Suppressor macrophage (primary cell): ENCODE results near the gene CYP1B1.
"Not testable (repeated sequence)": the region's sequence is repeated elsewhere in the genome, so short reads cannot be mapped to it uniquely, and the experiment has no call there.

ENCODE experiments used
- DNase-seq, 4 experiments: peaks; one replicate each; pipeline ENCODE4 v3.0.0-alpha.2; 2020 to 2022

CYP1B1 gene

DNA sequence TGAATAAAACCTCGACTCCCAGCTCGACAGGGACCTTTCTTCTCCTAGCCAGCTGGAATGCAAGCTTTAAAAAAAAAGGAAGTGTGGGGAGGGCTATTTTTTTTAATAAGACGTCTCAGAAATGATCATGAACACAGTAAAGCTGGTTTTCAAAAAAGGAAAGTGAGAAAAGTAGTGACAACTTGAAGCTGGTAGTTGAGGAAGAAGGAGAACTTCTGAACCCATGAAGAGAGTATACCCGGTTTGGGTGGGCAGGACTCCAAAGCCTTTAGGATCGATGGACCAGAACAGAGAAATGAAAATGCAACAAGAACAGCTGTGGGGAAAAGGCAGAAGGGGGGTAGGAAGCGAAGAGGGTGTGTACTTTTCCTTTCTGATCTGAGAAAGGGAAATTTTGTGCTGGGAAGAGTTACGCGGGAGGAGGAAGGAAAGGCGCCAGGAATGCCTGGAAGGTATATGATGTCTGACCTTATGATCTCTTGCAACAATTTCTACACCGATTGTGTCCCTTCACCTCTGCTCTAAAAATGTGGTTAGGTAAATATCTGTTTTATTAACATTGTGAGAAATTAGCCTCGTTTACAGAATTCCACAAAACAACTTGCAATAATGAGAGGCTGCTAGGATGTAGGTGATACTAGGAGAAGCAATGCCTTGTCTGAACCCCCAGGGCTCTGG, 22.6 kb upstream of the CYP1B1 start:
- peak in 3 of 4 experiments; percentile 53 to 69 (median 69) for DNase-seq

- no peak for DNase-seq
These were observed 22.0 kb upstream of the CYP1B1 start for GRCh38 chr2:38097988-38098385.

DNA sequence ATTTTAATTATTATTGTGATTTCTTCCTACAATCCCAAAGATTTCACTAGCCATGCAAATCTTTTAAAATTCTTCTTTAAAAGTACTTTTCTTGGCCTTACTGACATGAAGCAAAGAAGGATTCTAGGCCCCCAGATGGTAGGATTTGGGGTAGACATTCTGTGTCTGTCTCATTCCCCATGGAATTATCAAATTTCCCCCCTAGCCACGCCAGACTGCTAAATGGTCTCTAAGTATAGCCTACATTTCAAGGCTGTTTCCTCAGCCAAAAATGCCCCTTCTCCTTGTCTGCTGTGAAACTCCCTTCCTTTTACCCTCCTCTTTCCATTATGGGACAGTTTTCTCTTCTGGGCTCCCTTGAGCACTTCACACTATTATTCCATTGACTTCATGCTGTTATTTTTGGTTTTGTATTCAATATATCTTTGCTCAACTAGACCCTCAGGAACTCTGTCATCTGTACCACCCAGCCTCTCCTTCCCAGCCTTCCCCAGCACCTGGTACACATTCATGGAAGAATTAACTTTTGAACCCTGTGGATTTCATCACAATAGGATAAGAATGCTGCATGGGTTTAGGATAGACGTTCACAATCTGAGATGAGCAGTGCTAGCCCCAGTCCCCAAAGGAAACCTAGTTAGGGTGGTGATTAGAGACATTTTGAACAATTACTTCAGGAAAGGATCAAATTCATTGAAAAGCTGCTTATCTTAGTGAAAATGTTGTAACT, 21.5 kb upstream of the CYP1B1 start:
- DNase-seq: no peak

DNA sequence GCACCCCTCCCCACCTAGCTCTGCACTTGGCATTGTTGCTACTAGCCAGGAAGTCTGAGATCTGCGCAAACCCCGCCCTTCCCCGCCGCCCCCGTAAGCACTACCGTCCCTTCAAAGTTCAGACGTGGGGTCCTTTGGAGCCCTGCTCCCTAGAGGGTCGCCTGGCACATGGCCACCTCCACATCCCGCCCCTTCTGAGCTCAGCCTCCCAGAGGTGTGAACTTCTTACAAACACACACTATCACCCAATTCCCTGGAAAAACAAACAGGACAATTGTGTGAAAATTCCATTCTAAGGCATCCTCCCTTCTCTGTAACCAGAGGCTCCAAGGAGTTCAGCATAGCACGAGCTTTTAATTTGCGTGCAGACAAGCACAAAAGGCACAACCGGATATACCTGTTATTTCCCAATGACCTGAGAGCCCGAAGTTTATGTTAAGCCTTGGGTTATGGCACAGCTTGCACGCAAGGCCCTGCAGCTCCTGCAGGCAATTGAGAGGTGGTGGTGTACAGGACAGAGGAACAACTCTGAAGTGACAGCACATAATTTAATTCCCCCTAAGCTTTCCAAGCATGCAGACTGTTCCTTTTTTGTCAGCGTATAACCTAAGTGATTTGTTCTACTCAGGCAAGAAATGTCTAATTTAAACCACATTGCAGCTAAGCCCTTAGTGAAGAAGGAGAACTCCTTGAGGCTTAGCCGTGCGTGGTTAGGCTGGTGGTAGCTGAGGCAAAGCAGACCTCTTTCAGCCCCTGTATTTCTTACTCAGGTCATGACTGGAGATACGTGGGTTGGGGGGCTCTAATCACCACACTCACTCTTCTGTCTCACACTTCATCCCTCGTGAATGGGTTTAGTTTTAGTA, 20.3 kb upstream of the CYP1B1 start:
- DNase-seq: peak; percentile 39 to 72 (median 59)

- DNase-seq: no peak
These were observed 19.4 kb upstream of the CYP1B1 start for GRCh38 chr2:38095079-38095995.

- DNase-seq: no peak
These were observed 17.7 kb upstream of the CYP1B1 start for GRCh38 chr2:38093527-38094165.

DNA sequence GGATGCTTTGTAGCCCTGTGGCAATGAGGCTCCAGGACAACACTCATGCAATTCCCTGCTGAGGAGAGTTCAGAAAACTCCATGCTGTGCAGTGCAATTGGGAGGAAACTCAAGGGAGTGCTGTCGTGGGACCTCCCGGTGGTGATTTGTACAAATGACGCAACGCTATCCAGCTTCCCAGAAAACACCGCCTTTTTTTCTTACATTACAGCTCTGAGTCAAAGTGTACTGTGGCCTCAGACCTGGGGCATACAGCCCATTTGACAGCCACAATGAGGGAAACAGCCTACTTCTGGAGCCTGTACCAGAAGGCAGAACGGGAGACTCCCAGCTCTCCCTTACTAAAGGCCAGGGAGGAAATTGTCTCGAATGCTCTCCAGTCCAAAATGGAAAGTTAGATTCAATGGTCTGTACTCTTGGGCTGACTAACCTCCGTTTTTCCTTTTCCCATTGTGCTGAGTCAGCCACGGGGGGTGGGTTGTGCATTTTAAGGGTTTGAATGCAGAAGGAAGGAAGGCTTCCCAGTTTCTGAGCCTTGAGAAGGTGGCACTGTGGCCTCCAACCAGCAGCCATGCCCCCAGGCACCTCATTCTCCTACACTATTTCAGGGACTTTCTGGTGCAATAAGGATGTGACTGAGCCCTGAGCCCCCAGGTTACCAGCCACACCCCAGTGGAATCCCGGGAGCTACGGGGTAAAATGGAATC, 16.4 kb upstream of the CYP1B1 start:
- DNase-seq: peak; percentile 47 to 80 (median 64)

DNA sequence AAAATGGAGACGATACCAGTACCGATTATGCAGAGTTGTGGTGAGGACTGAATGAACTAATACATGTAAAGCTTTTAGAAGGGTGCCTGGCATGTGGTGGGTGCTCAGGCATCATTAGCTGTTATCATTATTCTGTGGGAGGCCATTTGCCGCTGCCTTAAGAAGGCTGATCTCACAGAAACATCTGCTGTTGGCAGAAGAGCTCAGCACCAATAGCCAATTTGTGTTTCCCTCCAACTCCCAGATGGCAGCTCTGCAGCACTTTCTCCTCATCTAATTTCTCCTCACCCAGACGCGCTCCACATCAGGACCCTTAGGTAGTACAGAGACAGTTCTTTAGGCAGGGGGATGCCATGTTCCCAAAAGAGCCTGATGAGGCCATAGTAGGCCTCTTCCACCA, 15.8 kb upstream of the CYP1B1 start:
- DNase-seq: no peak

GRCh38 chr2:38090928-38091327, 15.0 kb upstream of the CYP1B1 start:
- no peak for DNase-seq

DNA sequence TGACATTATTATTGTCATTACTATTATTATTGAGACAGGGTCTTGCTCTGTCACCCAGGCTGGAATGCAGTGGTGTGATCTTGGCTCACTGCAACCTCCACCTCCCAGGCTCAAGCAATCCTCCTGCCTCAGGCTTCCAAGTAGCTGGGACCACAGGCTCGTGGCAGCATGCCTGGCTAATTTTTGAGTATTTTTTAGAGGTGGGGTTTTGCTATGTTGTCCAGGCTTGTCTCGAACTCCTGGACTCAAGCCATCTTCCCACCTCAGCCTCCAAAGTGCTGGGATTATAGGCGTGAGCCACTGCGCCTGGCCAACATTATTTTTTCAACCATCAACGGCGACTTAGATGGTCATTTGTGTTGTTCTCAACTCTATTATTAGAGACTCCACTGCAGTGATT, 14.3 kb upstream of the CYP1B1 start:
- DNase-seq: not testable (repeated sequence)

DNA sequence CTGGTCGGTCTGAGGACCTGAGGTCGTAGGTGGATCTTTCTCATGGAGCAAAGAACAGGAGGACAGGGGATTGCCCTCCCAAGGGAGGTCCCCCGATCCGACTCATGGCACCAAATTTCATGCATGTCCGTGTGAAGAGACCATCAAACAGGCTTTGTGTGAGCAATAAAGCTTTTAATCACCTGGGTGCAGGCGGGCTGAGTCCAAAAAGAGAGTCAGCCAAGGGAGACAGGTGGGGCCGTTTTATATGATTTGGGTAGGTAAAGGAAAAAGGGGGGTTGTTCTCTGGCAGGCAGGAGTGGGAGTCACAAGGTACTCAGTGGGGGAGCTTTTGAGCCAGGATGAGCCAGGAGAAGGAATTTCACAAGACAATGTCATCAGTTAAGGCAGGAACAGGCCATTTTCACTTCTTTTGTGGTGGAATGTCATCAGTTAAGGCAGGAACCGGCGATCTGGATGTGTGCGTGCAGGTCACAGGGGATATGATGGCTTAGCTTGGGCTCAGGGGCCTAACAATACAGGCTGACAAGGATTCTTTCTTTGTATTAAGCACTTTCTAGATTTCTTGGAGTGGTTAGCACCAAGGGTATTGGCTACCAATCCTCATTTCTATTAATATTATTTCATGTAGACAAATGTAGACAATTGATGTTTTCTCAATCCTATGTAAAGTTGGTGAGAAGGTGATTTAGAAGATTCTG, 10.2 kb upstream of the CYP1B1 start:
- DNase-seq: not testable (repeated sequence)

- not testable (repeated sequence) for DNase-seq
These were observed 8.6 kb upstream of the CYP1B1 start for GRCh38 chr2:38084556-38084955.

- not testable (repeated sequence) for DNase-seq
These were observed 6.8 kb upstream of the CYP1B1 start for GRCh38 chr2:38082727-38083126.

GRCh38 chr2:38080346-38080745, 4.4 kb upstream of the CYP1B1 start:
- DNase-seq: no peak

- DNase-seq: no peak
These were observed 3.4 kb upstream of the CYP1B1 start for GRCh38 chr2:38079116-38080052.

DNA sequence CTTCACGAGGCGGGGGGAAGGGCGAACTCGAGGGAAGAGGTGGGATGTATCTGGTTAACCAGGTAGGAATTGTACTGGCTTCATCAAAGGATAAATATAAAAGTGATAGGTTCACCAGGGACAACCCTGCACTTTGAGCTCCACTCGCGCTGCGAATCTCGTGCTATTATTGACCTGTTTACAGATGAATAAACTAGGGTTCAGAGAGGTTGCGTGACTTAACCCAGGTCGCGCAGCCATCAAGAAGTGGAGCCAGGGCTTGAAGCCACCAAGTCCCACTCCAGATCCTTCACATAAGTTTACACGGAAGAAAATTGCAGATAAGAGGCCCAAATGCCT, 1.4 kb upstream of the CYP1B1 start:
- no peak for DNase-seq

- DNase-seq: peak; percentile 95 to 98 (median 97)
These were observed 919 bp upstream of the CYP1B1 start for GRCh38 chr2:38076710-38077430.

GRCh38 chr2:38076152-38076709, 280 bp upstream of the CYP1B1 start:
- peak; percentile 84 to 95 (median 90) for DNase-seq
